GM12873 (cell line): ENCODE measurements around the gene DDX54.

Experiments
- TF ChIP-seq, protein P1 (sequence below): IDR thresholded peaks from 2 replicates; pipeline ENCODE4 v1.5.1; 2012; ENCODE audit warnings: low read depth, mild to moderate bottlenecking, moderate library complexity, low read length, control low read depth; ENCODE audit not compliant: insufficient read depth; ENCODE audit errors: missing control alignments

Gene DDX54

DNA sequence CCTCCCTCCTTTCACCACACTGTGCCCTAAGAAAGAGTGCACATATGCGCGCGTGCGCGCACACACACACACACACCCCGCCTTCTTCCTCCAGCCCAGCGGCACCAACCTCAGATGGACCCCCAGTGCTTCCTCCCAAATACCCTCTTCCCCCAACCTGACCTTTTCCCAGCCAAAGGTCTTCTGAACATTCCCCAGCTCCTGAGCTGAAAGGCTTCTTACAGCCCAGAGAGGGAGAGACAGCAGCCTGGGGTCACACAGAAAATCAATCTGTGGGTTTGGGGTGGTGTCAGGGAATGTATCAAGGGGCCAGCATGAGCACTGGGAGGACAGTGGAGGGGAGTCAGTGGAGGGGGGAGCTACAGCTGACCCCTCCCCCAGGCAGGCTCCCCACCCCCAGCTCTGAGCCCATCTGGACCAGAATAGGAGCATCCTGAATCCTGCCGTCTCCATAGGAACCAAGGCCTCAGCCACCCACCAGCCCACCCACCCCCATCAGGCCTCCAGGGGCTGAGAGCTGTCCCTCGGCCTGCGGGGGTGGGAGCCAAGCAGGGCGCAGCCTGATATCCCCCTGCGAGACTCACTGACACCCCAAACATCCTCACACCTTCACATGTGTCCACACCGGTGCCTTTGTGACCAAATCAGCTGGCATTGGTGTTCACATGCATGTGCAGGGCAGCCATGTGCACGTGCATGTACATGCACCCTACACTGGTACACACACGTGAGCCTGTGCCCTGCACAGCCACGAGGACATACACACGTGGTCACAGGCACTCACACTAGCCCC lies 55.4 kb downstream of the DDX54 start:
- TF ChIP-seq, protein P1, sequence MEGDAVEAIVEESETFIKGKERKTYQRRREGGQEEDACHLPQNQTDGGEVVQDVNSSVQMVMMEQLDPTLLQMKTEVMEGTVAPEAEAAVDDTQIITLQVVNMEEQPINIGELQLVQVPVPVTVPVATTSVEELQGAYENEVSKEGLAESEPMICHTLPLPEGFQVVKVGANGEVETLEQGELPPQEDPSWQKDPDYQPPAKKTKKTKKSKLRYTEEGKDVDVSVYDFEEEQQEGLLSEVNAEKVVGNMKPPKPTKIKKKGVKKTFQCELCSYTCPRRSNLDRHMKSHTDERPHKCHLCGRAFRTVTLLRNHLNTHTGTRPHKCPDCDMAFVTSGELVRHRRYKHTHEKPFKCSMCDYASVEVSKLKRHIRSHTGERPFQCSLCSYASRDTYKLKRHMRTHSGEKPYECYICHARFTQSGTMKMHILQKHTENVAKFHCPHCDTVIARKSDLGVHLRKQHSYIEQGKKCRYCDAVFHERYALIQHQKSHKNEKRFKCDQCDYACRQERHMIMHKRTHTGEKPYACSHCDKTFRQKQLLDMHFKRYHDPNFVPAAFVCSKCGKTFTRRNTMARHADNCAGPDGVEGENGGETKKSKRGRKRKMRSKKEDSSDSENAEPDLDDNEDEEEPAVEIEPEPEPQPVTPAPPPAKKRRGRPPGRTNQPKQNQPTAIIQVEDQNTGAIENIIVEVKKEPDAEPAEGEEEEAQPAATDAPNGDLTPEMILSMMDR: no peak

DNA sequence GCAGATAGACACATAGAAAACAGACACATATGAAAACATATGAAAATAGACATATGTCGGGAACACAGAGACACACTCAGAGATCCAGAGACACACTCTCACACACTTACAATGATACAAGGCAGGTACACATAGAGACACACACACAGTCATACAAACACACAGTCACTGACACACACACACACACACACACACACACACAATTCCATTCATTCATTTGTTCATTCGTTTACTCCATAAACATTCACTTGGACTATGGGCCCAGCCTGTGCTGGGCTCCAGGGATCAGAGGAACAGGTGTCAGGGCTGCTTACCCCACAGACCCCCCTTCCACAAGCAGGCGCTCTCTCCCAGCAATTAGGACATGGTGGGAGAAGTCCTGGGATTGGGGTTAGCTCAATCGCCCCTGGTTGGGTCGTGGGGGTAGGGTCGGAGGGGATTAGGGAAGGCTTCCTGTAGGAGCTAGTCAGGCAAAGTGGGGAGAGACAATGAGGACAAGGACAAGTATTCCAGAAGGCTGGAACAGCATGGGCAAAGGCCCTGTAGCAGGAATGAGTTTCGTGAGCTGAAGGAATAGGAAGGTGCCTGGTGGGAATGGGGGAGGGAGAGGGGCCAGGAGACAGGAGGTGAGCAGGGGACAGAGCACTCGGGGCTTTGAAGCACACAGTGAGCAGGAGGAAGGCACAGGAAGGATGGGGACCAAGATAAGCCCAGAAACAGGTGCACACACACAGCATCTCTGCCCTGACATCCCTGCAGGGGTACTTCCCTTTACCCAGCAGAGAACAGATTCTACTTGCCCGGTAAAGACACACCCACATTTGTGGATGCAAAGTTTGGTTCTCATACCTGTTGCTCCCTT lies 56.2 kb downstream of the DDX54 start:
- TF ChIP-seq, protein P1: no peak

DNA sequence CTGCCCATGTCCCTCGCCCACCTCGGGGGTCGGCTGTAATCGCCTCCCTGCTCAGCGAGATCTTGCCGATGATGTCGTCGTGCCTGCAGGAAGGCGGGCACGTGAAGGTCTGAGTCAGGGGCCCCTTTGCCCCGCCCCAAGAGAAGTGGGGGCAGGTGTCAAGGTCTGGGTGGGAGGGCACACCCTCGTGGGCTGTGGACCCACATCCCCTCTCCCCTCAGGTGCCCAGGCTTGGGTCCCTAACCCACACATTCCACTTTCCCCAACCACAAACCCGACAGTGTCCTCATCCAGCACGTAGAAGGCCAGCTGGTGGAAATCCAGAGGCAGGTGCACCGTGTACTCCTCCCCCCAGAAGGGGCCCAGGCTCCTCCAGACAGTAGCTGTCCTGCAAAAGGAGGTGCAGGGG lies 57.5 kb downstream of the DDX54 start:
- TF ChIP-seq, protein P1: no peak

DNA sequence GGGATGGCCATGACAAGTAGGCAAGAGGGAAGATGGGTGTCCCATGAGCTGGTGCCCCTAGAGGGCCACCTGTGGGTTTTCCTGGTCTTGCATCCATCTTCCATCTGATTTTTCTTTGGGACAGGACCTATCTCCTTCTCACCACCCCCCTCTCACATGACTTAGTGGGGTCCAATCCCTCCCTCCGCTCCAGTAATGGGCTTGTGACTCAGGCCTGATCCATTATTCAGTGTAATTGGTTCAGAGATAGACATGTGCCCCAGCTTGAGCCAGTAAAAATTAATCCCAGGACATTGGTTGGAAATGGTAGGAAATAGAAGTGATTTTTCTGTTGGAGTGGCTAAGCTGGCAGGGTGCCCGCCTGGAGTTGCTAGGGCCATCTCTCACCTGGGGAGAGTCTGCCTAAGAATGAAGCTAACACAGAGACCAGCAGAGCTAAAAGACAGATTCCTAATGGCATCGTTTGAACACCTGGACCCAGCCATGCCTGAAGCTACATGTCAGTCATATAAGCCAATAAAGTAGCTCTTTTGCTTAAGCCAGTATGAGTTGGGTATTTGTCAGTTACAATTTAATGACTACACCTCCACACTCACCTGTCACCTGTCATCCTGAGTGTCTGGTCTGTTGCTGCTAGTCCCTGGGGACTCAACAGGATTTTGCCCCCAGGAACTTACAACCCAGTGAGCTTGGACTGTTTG lies 64.5 kb downstream of the DDX54 start:
- TF ChIP-seq, protein P1: no peak

DNA sequence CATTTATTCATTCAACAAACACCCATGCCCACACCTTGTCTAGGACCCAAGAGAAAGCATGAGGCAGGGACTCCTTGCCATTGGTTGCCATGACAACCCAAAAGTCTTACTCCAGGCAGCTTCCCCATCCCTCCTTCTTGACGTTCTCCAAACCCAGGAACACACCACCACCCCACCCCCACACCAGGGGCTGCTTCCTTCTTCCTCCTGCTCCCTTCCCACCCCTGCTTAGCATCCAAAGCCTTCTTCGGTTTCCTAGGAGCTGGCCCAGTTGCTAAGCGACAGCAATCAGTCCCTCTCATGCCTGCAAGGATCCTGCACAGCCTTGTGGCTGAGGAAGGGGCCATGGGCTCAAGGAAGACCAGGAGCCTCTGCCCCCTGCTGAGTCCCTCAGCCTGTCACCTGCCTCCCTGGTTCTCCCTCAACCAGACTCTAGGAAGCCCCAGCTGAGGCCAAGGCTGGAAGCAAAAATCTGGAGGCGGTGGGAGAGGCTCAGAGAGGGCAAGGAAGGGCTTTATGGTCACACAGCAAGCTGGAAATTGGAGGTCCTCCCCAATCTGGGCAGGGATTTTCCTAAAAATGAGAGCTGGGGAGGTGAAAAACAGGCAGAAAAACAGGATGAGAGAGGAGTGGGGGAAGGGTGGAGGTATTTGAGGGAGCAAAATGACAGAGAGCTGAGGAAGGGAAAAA lies 65.2 kb downstream of the DDX54 start:
- TF ChIP-seq, protein P1: no peak

DNA sequence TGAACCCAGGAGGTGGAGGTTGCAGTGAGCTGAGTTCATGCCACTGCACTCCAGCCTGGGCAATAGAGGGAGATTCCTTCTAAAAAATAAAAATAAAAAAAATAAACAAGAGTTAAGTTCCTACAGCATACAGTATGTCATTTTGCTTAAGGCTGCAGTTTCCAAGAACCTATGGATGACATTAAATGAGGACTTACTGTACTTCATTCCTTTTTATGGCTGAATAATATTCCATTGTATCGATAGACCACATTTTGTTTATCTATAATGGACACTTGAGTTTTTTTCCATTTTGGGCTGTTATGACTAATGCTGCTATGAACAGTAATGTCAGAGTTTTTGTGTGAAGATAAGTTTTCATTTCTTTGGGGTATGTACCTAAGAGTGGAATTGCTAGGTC lies 67.1 kb downstream of the DDX54 start:
- TF ChIP-seq, protein P1: no peak
